H1 (cell line): ENCODE measurements around the gene ZBTB20. TPM values are rescaled to one million over a fixed set of nuclear protein-coding genes. Genes with fewer than 3 reads are reported as not detected.

Experiments used
- CTCF ChIA-PET: fragments of 300-600 bp; sonication (Branson Sonifier 250); formaldehyde crosslinking; loops from one replicate; lab custom pipeline; 2021; ENCODE audit not compliant: partially characterized antibody; lab: Charles Lee
- POLR2A ChIA-PET: fragments of 300-600 bp; sonication (Branson Sonifier 250); formaldehyde crosslinking; loops from one replicate; lab custom pipeline; 2021; ENCODE audit warnings: inconsistent platforms; ENCODE audit not compliant: partially characterized antibody; lab: Charles Lee
- DNase-seq, 2 experiments: peaks; one replicate each; pipeline versions ENCODE4 v3.0.0 to v3.0.0-alpha.2; 2010 to 2022; ENCODE audit warnings: low spot score in 2 of 2, low read depth in 1 of 2, mixed read lengths in 1 of 2
- FAIRE-seq: peaks from 2 replicates; lab custom pipeline; 2011; peaks lifted over from hg19 to GRCh38; lab: Jason Lieb, UNC
- H2AFZ ChIP-seq: 2 replicates; pipeline ENCODE4 v1.8.1; 2012; ENCODE audit warnings: low read length, inconsistent platforms
- H2AK5ac ChIP-seq: 2 replicates; pipeline ENCODE4 v1.6.1; 2013; ENCODE audit warnings: low read depth, low read length
- H2BK120ac ChIP-seq: replicated peaks from 2 replicates; pipeline ENCODE3; 2013; ENCODE audit warnings: low read depth, low read length, inconsistent platforms
- H2BK12ac ChIP-seq: 2 replicates; pipeline ENCODE4 v1.6.1; 2013; ENCODE audit warnings: low read depth, low read length
- H2BK15ac ChIP-seq: 2 replicates; pipeline ENCODE4 v1.6.1; 2013; ENCODE audit warnings: low read length
- H2BK20ac ChIP-seq: 2 replicates; pipeline ENCODE4 v1.6.1; 2013; ENCODE audit warnings: low read length
- H2BK5ac ChIP-seq: 2 replicates; pipeline ENCODE4 v1.6.1; 2013; ENCODE audit warnings: low read depth, low read length
- H3K14ac ChIP-seq: 2 replicates; pipeline ENCODE4 v1.6.1; 2013; ENCODE audit warnings: inconsistent platforms; ENCODE audit not compliant: insufficient read length
- H3K18ac ChIP-seq: 2 replicates; pipeline ENCODE4 v1.6.1; 2013; ENCODE audit warnings: low read length; ENCODE audit errors: extremely low read depth
- H3K23ac ChIP-seq: 2 replicates; pipeline ENCODE4 v1.6.1; 2013; ENCODE audit warnings: inconsistent platforms; ENCODE audit not compliant: insufficient read length
- H3K23me2 ChIP-seq: 2 replicates; pipeline ENCODE4 v1.6.1; 2013; ENCODE audit warnings: low read depth, low read length
- H3K27ac ChIP-seq: 2 replicates; pipeline ENCODE4 v1.6.1; 2011; ENCODE audit warnings: low read depth, low read length, inconsistent platforms
- H3K27me3 ChIP-seq, 4 experiments: replicated peaks in 1 of 4; 1 replicate in 1 of 4; 2 replicates in 3 of 4; pipeline versions ENCODE4 v1.6.1 to v1.8.1; 2011 to 2013; ENCODE audit warnings: low read length in 3 of 4, mild to moderate bottlenecking in 3 of 4, inconsistent platforms in 2 of 4, mixed read lengths in 2 of 4, moderate library complexity in 1 of 4; ENCODE audit not compliant: control insufficient read depth in 3 of 4, insufficient read depth in 3 of 4; ENCODE audit errors: extremely low read depth in 1 of 4
- H3K36me3 ChIP-seq, 4 experiments: 2 replicates each; pipeline versions ENCODE4 v1.6.1 to v1.8.1; 2011 to 2013; ENCODE audit warnings: mild to moderate bottlenecking in 4 of 4, low read length in 3 of 4, moderate library complexity in 2 of 4, control low read depth in 1 of 4, inconsistent platforms in 1 of 4; ENCODE audit not compliant: insufficient read depth in 4 of 4, control insufficient read depth in 2 of 4
- H3K4ac ChIP-seq: replicated peaks from 2 replicates; pipeline ENCODE3; 2013; ENCODE audit warnings: low read length, low read depth, mixed read lengths, inconsistent platforms; ENCODE audit not compliant: insufficient read length
- H3K4me1 ChIP-seq, 4 experiments: replicated peaks in 1 of 4; 1 replicate in 1 of 4; 2 replicates in 3 of 4; pipeline versions ENCODE4 v1.6.1 to v1.8.1; 2011 to 2013; ENCODE audit warnings: low read length in 3 of 4, inconsistent platforms in 2 of 4, mixed read lengths in 1 of 4; ENCODE audit not compliant: insufficient read depth in 4 of 4, control insufficient read depth in 3 of 4
- H3K4me2 ChIP-seq, 2 experiments: 2 replicates each; pipeline versions ENCODE4 v1.6.1 to v1.8.1; 2011 to 2013; ENCODE audit warnings: low read depth in 2 of 2, low read length in 2 of 2, control low read depth in 1 of 2, inconsistent platforms in 1 of 2, mild to moderate bottlenecking in 1 of 2; ENCODE audit not compliant: insufficient read depth in 1 of 2
- H3K4me3 ChIP-seq, 4 experiments: fragments of 200-600, 300-600 bp in 1 of 4; sonication (generic), shearing (Covaris generic), sonication (Bioruptor Twin) in 1 of 4; 2 replicates each; pipeline versions ENCODE4 v1.5.1 to v1.8.1; 2011 to 2016; ENCODE audit warnings: low read length in 4 of 4, low read depth in 3 of 4, control low read depth in 2 of 4, inconsistent platforms in 2 of 4, mild to moderate bottlenecking in 2 of 4, mixed read lengths in 1 of 4, moderate library complexity in 1 of 4; ENCODE audit not compliant: insufficient read depth in 2 of 4; ENCODE audit errors: extremely low read depth in 1 of 4
- H3K56ac ChIP-seq: replicated peaks from 2 replicates; pipeline ENCODE3; 2013; ENCODE audit warnings: low read depth, mild to moderate bottlenecking, mixed read lengths, low read length, inconsistent platforms; ENCODE audit not compliant: insufficient read length
- H3K79me1 ChIP-seq: 2 replicates; pipeline ENCODE4 v1.6.1; 2013; ENCODE audit warnings: low read depth, low read length, control low read depth
- H3K79me2 ChIP-seq, 2 experiments: 2 replicates each; pipeline versions ENCODE4 v1.6.1 to v1.8.1; 2012 to 2013; ENCODE audit warnings: low read length in 2 of 2, mild to moderate bottlenecking in 2 of 2, inconsistent platforms in 1 of 2; ENCODE audit not compliant: insufficient read depth in 2 of 2, control insufficient read depth in 1 of 2
- H3K9ac ChIP-seq, 4 experiments: replicated peaks in 1 of 4; 1 replicate in 1 of 4; 2 replicates in 3 of 4; pipeline versions ENCODE4 v1.6.1 to v1.8.1; 2011 to 2013; ENCODE audit warnings: low read depth in 3 of 4, low read length in 3 of 4, control low read depth in 2 of 4, mild to moderate bottlenecking in 2 of 4, moderate library complexity in 2 of 4, inconsistent platforms in 1 of 4; ENCODE audit errors: extremely low read depth in 1 of 4
- H3K9me3 ChIP-seq, 2 experiments: 2 replicates each; pipeline versions ENCODE4 v1.6.1 to v1.8.1; 2012 to 2013; ENCODE audit warnings: mild to moderate bottlenecking in 2 of 2, moderate library complexity in 2 of 2, control low read depth in 1 of 2, inconsistent platforms in 1 of 2, low read depth in 1 of 2, low read length in 1 of 2, mixed read lengths in 1 of 2; ENCODE audit not compliant: insufficient read depth in 2 of 2
- H4K20me1 ChIP-seq, 2 experiments: replicated peaks in 1 of 2; 2 replicates each; pipeline versions ENCODE3 to v1.8.1; 2011 to 2013; ENCODE audit warnings: inconsistent platforms in 2 of 2, low read length in 2 of 2, mild to moderate bottlenecking in 1 of 2; ENCODE audit not compliant: insufficient read depth in 2 of 2, control insufficient read depth in 1 of 2
- H4K5ac ChIP-seq: 2 replicates; pipeline ENCODE4 v1.6.1; 2013; ENCODE audit warnings: low read length, low read depth, mixed read lengths, inconsistent platforms; ENCODE audit not compliant: insufficient read length
- H4K8ac ChIP-seq: 2 replicates; pipeline ENCODE4 v1.8.0; 2013; ENCODE audit warnings: mild to moderate bottlenecking, moderate library complexity, low read length, inconsistent platforms; ENCODE audit not compliant: insufficient read depth; ENCODE audit errors: extremely low read depth
- H4K91ac ChIP-seq: replicated peaks from 2 replicates; pipeline ENCODE3; 2013; ENCODE audit warnings: low read length, mixed read lengths, inconsistent platforms; ENCODE audit not compliant: insufficient read length
- RFX5 ChIP-seq: IDR thresholded peaks from 2 replicates; pipeline ENCODE4 v1.6.1; 2011; ENCODE audit warnings: low read depth, low read length, improper control_type of control experiment, borderline replicate concordance
- WGBS, 2 experiments: shearing (Covaris generic) in 1 of 2; methylation state at CpG; one replicate each; pipeline versions ENCODE4 v1.1.6 to v1.1.7; 2013 to 2015; ENCODE audit warnings: low lambda C conversion rate in 2 of 2, mixed read lengths in 2 of 2, inconsistent platforms in 1 of 2, low coverage in 1 of 2, missing lambda C conversion rate in 1 of 2; ENCODE audit not compliant: insufficient replicate concordance in 2 of 2, insufficient coverage in 1 of 2, insufficient read length in 1 of 2; ENCODE audit errors: extremely low coverage in 1 of 2, missing lambda C conversion rate in 1 of 2; 5-methylcytosine and 5-hydroxymethylcytosine counted together
- polyA plus RNA-seq, 7 experiments: library from polyadenylated mRNA; depleted of rRNA in 3 of 7; stranded (reverse) in 5 of 7; unstranded in 2 of 7; fragments of >200 nt in 5 of 7; fragments of 200-250 nt in 2 of 7; gene quantifications; 1 replicate in 5 of 7; 2 replicates in 1 of 7; 4 replicates in 1 of 7; pipeline versions ENCODE4 v1.2.1 to v1.2.3, GENCODE V29; 2011 to 2013; ENCODE audit warnings: missing spikeins in 2 of 7, mixed read lengths in 2 of 7
- total RNA-seq: library from RNA; stranded (reverse); fragmentation: NEBNext Ultra II Directional; extraction: Animal tissue kit (Norgen Biotek cat#: 25700); gene quantifications from 2 replicates; pipeline ENCODE4 v1.2.1, GENCODE V29; 2021
- TF ChIP-seq, protein P1 (sequence below): IDR thresholded peaks from 2 replicates; pipeline ENCODE4 v1.6.1; 2011; ENCODE audit warnings: low read length, improper control_type of control experiment

The ZBTB20 gene
- total and polyA plus RNA-seq, 2 of the 8 experiments (the other 6 are each of a cell fraction or from before 2014, with no cell fraction given), result 0.35 to 1.3 TPM

DNA sequence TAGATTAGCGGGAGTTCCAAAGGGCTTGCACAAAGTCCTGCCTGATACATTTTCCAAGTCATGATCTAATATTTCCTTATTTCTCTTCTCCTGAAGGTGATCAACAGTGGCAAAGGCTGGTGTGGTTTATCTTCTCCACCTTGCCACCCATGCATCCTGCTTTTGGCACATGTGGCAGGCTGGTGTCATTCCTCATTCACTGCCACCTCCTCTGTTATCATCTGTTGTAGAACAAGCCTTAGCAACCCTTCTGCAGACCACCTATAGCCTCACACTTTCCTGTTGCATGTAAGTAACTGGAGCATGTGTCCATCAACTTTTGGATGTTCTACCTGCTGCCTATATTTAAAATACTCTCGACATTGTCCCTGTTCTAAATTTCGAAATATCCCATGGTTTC lies 294.1 kb downstream of the ZBTB20 start:
- H2BK120ac ChIP-seq, result no peak overlapping the region
- TF ChIP-seq RFX5, result no peak
- TF ChIP-seq, protein P1, sequence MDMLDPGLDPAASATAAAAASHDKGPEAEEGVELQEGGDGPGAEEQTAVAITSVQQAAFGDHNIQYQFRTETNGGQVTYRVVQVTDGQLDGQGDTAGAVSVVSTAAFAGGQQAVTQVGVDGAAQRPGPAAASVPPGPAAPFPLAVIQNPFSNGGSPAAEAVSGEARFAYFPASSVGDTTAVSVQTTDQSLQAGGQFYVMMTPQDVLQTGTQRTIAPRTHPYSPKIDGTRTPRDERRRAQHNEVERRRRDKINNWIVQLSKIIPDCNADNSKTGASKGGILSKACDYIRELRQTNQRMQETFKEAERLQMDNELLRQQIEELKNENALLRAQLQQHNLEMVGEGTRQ, result no peak
- 91% methylated on average over 3 of the region's 3 CpGs; no CpG with 5 or more reads in 1 of the 2 experiments for WGBS, 2 experiments
- H2BK20ac ChIP-seq, result no peak overlapping the region
- H3K23ac ChIP-seq, result no peak overlapping the region
- H4K91ac ChIP-seq, result no peak overlapping the region
- H3K9ac ChIP-seq, result no peak overlapping the region
- H3K4me2 ChIP-seq, result no peak overlapping the region
- DNase-seq, result no peak
- H3K79me2 ChIP-seq, result no peaks in the 10 kb centered on the region
- H2AK5ac ChIP-seq, result no peak overlapping the region
- no peak overlapping the region for H3K4ac ChIP-seq
- peaks cover 0 to 4% (median 0%) of the 10 kb centered on the region in 4 experiments; a peak in 1 of 7 replicates for H3K4me1 ChIP-seq
- H2AFZ ChIP-seq, result no peak overlapping the region
- H2BK5ac ChIP-seq, result no peak overlapping the region
- no peak overlapping the region for H3K27ac ChIP-seq
- no peaks in the 10 kb centered on the region for H3K23me2 ChIP-seq
- H2BK15ac ChIP-seq, result no peak overlapping the region
- no peaks in the 10 kb centered on the region for H3K79me1 ChIP-seq
- H3K14ac ChIP-seq, result no peak overlapping the region
- H3K4me3 ChIP-seq, result no peak overlapping the region
- ChIA-PET POLR2A (no interaction called here), CTCF (interaction anchor here (1.0 kb wide), 1 partner anchor 239 kb away, joined by 3 read pairs; no protein-coding TSS in a partner anchor)
- H4K8ac ChIP-seq, result no peak overlapping the region
- FAIRE-seq, result no peak
- H2BK12ac ChIP-seq, result no peak overlapping the region
- H3K56ac ChIP-seq, result no peak overlapping the region
- H4K5ac ChIP-seq, result no peak overlapping the region
- H3K27me3 ChIP-seq, result no peaks in the 10 kb centered on the region
- H3K9me3 ChIP-seq, result no peaks in the 10 kb centered on the region
- no peak overlapping the region for H3K18ac ChIP-seq
- no peaks in the 10 kb centered on the region for H3K36me3 ChIP-seq
- no peaks in the 10 kb centered on the region for H4K20me1 ChIP-seq
